ENCODE measurements around the gene ADAMTSL3. TPM values are rescaled to one million over a fixed set of nuclear protein-coding genes. Genes with fewer than 3 reads are reported as not detected.

Gene ADAMTSL3
- total RNA-seq, 6 experiments from 2014 or later, result not detected

DNA sequence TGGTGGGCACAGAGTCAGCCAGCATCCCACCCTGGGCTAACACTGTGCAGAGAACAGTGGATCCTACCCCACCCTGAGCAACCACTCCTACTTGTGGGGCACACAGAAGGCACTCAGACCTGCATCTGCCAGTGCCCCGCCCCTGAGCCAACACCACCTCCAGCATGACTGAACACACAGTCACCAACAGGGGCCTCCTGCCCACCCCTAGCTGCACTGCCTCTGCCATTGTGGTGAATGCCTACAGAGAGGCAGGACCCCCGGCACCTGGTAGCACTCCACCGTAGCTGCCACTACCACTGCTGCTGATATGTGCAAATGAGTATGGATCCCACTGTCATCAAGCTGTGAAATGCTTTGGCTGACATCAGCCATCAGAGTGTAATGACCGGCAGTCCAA lies 123.1 kb downstream of the ADAMTSL3 start:
- Mint-ChIP-seq H3K4me1 (ENCODE audit: low read depth) (no peaks in the 10 kb centered on the region), H3K9me3 (peaks cover 82% of the 10 kb centered on the region), H3K4me3 (no peak overlapping the region), H3K36me3 (ENCODE audit: low read depth) (no peaks in the 10 kb centered on the region; the same call in 1 of the 2 replicates), H3K27me3 (ENCODE audit: insufficient read depth) (peaks cover 1% of the 10 kb centered on the region), H3K27ac (no peak overlapping the region)
- TF ChIP-seq, protein P1, sequence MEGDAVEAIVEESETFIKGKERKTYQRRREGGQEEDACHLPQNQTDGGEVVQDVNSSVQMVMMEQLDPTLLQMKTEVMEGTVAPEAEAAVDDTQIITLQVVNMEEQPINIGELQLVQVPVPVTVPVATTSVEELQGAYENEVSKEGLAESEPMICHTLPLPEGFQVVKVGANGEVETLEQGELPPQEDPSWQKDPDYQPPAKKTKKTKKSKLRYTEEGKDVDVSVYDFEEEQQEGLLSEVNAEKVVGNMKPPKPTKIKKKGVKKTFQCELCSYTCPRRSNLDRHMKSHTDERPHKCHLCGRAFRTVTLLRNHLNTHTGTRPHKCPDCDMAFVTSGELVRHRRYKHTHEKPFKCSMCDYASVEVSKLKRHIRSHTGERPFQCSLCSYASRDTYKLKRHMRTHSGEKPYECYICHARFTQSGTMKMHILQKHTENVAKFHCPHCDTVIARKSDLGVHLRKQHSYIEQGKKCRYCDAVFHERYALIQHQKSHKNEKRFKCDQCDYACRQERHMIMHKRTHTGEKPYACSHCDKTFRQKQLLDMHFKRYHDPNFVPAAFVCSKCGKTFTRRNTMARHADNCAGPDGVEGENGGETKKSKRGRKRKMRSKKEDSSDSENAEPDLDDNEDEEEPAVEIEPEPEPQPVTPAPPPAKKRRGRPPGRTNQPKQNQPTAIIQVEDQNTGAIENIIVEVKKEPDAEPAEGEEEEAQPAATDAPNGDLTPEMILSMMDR (IDR thresholded peaks at IDR 0.05), result no peak
- DNase-seq, result no peak

DNA sequence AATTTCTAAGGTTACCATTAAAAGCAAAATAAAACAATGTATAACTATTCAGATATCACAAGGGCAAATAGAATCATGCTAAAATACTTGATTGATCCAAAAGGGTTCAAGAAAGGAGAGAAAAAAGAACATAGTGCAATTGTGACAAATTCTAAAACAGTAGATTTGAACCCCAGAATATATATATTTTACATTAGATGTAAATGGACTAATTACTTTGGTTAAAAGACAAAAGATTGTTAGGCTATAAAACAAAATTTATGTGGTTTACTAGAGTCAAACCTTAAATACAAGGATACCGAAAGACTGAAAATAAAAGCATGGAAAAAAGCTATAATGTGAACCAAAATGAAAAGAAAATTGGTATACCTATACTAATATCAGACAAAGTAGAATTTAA lies 129.3 kb downstream of the ADAMTSL3 start:
- Mint-ChIP-seq H3K27me3 (ENCODE audit: insufficient read depth) (no peaks in the 10 kb centered on the region), H3K4me3 (no peak overlapping the region), H3K4me1 (ENCODE audit: low read depth) (no peaks in the 10 kb centered on the region), H3K36me3 (ENCODE audit: low read depth) (no peaks in the 10 kb centered on the region), H3K27ac (no peak overlapping the region), H3K9me3 (peaks cover 47% of the 10 kb centered on the region)
- TF ChIP-seq, protein P1 (IDR thresholded peaks at IDR 0.05), result no peak
- DNase-seq, result no peak

DNA sequence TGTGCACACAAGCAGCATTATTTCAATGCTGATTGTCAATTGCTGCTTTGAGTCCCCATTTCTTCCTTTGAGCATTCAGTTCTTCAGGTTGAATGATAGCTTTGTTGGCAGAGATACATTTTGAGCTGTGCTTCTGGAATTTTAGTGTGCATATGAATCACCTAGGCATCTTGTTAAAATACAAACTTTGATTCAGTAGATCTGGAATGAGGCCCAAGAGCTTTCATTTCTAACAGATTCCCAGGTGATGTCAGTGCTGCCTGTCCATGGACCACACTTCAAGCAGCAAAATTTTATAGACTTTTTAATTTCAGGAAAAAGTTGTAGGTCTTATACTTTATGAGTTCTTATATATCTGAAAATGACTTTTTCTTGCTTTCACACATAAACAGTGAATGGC lies 131.1 kb downstream of the ADAMTSL3 start:
- Mint-ChIP-seq H3K4me3 (no peak overlapping the region), H3K27ac (no peak overlapping the region), H3K36me3 (ENCODE audit: low read depth) (no peaks in the 10 kb centered on the region), H3K9me3 (peaks cover 48% of the 10 kb centered on the region), H3K4me1 (ENCODE audit: low read depth) (no peaks in the 10 kb centered on the region), H3K27me3 (ENCODE audit: insufficient read depth) (peaks cover 3% of the 10 kb centered on the region; the same call in 1 of the 2 replicates)
- TF ChIP-seq, protein P1 (IDR thresholded peaks at IDR 0.05), result no peak
- no peak for DNase-seq

DNA sequence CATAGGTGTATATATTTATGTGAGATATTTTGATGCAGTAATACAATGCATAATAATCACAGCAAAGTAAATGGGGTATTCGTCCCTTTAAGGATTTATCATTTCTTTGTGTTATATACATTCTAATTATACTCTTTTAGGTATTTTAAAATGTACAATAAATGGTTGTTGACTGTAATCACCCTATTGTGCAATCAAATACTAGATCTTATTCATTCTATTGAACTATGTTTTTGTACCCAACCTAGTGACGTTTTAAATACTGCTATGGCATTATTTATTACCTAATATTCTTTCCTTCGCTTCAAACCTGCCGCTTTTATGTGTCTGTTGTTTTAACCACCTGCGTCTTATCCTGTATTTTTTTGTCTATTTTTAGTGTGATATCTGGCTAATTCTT lies 132.4 kb downstream of the ADAMTSL3 start:
- no peaks in the 10 kb centered on the region for H3K4me1 Mint-ChIP-seq (ENCODE audit: low read depth)
- H3K4me3 Mint-ChIP-seq, result no peak overlapping the region
- TF ChIP-seq, protein P1 (IDR thresholded peaks at IDR 0.05), result no peak
- no peaks in the 10 kb centered on the region for H3K36me3 Mint-ChIP-seq (ENCODE audit: low read depth)
- peaks cover 46% of the 10 kb centered on the region for H3K9me3 Mint-ChIP-seq
- no peak overlapping the region for H3K27ac Mint-ChIP-seq
- DNase-seq, result no peak
- peaks cover 3% of the 10 kb centered on the region; the same call in 1 of the 2 replicates for H3K27me3 Mint-ChIP-seq (ENCODE audit: insufficient read depth)

DNA sequence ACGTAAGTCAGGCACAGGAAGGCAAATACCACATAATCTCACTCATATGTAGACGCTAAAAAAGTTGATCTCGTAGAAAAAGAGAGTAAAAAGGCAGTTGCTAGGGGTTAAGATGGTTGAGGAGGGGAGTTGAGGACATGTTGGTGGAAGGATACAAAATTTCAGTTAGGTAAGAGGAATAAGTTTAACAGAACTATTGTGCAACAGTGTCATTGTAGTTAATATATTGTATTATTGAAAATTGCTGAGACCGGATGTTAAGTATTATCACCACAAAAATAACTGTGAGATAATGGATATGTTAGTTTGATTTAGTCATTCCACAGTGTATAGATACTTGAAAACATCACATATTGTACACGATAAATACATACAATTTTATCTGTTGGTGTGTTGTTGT lies 139.1 kb downstream of the ADAMTSL3 start:
- Mint-ChIP-seq H3K4me3 (no peak overlapping the region), H3K4me1 (ENCODE audit: low read depth) (no peaks in the 10 kb centered on the region), H3K36me3 (ENCODE audit: low read depth) (no peaks in the 10 kb centered on the region), H3K9me3 (peaks cover 42% of the 10 kb centered on the region), H3K27ac (no peak overlapping the region), H3K27me3 (ENCODE audit: insufficient read depth) (peaks cover 3% of the 10 kb centered on the region; the same call in 1 of the 2 replicates)
- no peak for DNase-seq
- TF ChIP-seq, protein P1 (IDR thresholded peaks at IDR 0.05), result no peak

DNA sequence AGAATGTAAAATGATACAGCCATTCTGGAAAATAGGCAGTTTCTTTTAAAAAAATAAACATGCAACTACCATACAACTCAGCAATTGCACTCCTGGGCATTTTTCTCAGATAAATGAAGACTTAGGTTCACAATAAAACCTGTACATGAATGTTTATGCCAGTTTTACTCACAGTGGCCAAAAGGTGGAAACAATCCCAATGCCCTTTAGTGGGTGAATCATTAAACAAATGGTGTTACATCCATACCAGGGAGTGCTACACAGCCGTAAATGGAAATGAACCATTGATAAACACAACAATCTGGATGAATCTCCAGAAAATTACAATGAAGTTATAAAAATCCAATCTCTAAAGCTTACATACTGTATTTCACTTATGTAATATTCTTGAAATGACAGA lies 140.3 kb downstream of the ADAMTSL3 start:
- H3K9me3 Mint-ChIP-seq, result peaks cover 32% of the 10 kb centered on the region

More for the DNA sequence above, 140.3 kb downstream of the ADAMTSL3 start:
- Mint-ChIP-seq H3K27me3 (ENCODE audit: insufficient read depth) (no peaks in the 10 kb centered on the region), H3K4me1 (ENCODE audit: low read depth) (no peaks in the 10 kb centered on the region), H3K36me3 (ENCODE audit: low read depth) (no peaks in the 10 kb centered on the region), H3K4me3 (no peak overlapping the region), H3K27ac (no peak overlapping the region)
- TF ChIP-seq, protein P1 (IDR thresholded peaks at IDR 0.05), result no peak
- no peak for DNase-seq

All from HFFc6 (cell line).